MM.1S (cell line): ENCODE measurements around the gene TMEM115.

ENCODE experiments used
- DNase-seq: peaks from one replicate; pipeline ENCODE4 v3.0.0-alpha.2; 2015
- H2AFZ ChIP-seq: fragments of 300-600 bp; sonication (generic); 2 replicates; pipeline ENCODE4 v1.6.0; 2016; ENCODE audit warnings: antibody characterized with exemption, low read length
- H3F3A ChIP-seq: fragments of 300-600 bp; sonication (generic); 2 replicates; pipeline ENCODE4 v1.6.1; 2016; ENCODE audit warnings: mild to moderate bottlenecking, antibody characterized with exemption, low read length, moderate library complexity, mixed read lengths; ENCODE audit not compliant: insufficient read depth
- H3K27ac ChIP-seq: fragments of 300-600 bp; sonication (generic); 2 replicates; pipeline ENCODE4 v1.5.1; 2016; ENCODE audit warnings: mild to moderate bottlenecking, low read length
- H3K27me3 ChIP-seq: fragments of 300-600 bp; sonication (generic); replicated peaks from 2 replicates; pipeline ENCODE4 v1.6.0; 2016; ENCODE audit warnings: low read length; ENCODE audit not compliant: insufficient read depth
- H3K36me3 ChIP-seq: fragments of 300-600 bp; sonication (generic); replicated peaks from 2 replicates; pipeline ENCODE4 v1.6.1; 2016; ENCODE audit warnings: mild to moderate bottlenecking, low read length, mixed read lengths; ENCODE audit not compliant: insufficient read depth
- H3K4me1 ChIP-seq: fragments of 300-600 bp; sonication (generic); 2 replicates; pipeline ENCODE4 v1.6.1; 2016; ENCODE audit warnings: low read length, mixed read lengths
- H3K4me2 ChIP-seq: fragments of 300-600 bp; sonication (generic); 2 replicates; pipeline ENCODE4 v1.6.0; 2016; ENCODE audit warnings: low read depth, low read length
- H3K4me3 ChIP-seq: fragments of 300-600 bp; sonication (generic); 2 replicates; pipeline ENCODE4 v1.5.1; 2016; ENCODE audit warnings: low read length, mixed read lengths
- H3K79me2 ChIP-seq: fragments of 300-600 bp; sonication (generic); 2 replicates; pipeline ENCODE4 v1.6.1; 2016; ENCODE audit warnings: mixed run types, low read length, mixed read lengths
- H3K9ac ChIP-seq: fragments of 300-600 bp; sonication (generic); 2 replicates; pipeline ENCODE4 v1.6.1; 2016; ENCODE audit warnings: low read length, mixed read lengths
- H3K9me2 ChIP-seq: fragments of 300-600 bp; sonication (generic); replicated peaks from 2 replicates; pipeline ENCODE4 v1.6.1; 2016; ENCODE audit warnings: mild to moderate bottlenecking, low read length, mixed read lengths; ENCODE audit not compliant: insufficient read depth
- H3K9me3 ChIP-seq: fragments of 300-600 bp; sonication (generic); replicated peaks from 2 replicates; pipeline ENCODE4 v1.6.1; 2016; ENCODE audit warnings: mild to moderate bottlenecking, low read length, mixed read lengths; ENCODE audit not compliant: insufficient read depth
- H4K20me1 ChIP-seq: fragments of 300-600 bp; sonication (generic); 2 replicates; pipeline ENCODE4 v1.6.1; 2016; ENCODE audit warnings: mild to moderate bottlenecking, low read length, moderate library complexity, mixed read lengths; ENCODE audit not compliant: insufficient read depth
- EZH2 ChIP-seq: fragments of 300-600 bp; sonication (generic); optimal IDR thresholded peaks from 2 replicates; pipeline ENCODE3; 2017; ENCODE audit warnings: low read depth, mild to moderate bottlenecking, antibody characterized with exemption, low read length, mixed read lengths
- EZH2phosphoT487 ChIP-seq: fragments of 300-600 bp; sonication (generic); IDR thresholded peaks from 2 replicates; pipeline ENCODE4 v1.6.1; 2018; ENCODE audit warnings: antibody characterized with exemption, low read length
- TF ChIP-seq, protein P1 (sequence below): fragments of 300-600 bp; sonication (generic); IDR thresholded peaks from 2 replicates; pipeline ENCODE4 v1.5.1; 2016; ENCODE audit warnings: antibody characterized with exemption, low read length, mixed read lengths

TMEM115 gene

DNA sequence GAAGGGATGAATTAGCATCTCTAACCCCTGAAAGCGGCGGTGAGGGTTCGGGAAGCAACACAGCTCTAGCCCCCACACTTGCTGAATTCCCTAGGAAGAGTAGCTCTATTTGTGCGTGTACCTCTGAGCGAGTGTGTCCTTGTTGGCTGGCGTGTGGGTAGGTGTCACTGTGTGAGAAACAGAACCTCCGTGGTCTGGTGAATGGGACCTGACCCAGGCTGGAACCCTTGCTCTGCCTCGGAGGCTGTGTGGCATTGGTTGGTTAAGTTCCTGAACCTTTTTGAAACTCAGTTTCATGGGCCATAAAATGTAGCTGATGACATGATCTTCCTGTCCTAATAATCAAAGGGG is 414 bp upstream of the TMEM115 start:
- peaks cover 46% of the 10 kb centered on the region for H3K79me2 ChIP-seq
- H3K27me3 ChIP-seq, result no peaks in the 10 kb centered on the region
- TF ChIP-seq EZH2 (no peak), EZH2phosphoT487 (no peak)
- TF ChIP-seq, protein P1, sequence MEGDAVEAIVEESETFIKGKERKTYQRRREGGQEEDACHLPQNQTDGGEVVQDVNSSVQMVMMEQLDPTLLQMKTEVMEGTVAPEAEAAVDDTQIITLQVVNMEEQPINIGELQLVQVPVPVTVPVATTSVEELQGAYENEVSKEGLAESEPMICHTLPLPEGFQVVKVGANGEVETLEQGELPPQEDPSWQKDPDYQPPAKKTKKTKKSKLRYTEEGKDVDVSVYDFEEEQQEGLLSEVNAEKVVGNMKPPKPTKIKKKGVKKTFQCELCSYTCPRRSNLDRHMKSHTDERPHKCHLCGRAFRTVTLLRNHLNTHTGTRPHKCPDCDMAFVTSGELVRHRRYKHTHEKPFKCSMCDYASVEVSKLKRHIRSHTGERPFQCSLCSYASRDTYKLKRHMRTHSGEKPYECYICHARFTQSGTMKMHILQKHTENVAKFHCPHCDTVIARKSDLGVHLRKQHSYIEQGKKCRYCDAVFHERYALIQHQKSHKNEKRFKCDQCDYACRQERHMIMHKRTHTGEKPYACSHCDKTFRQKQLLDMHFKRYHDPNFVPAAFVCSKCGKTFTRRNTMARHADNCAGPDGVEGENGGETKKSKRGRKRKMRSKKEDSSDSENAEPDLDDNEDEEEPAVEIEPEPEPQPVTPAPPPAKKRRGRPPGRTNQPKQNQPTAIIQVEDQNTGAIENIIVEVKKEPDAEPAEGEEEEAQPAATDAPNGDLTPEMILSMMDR, result no peak
- no peaks in the 10 kb centered on the region for H3F3A ChIP-seq
- H3K27ac ChIP-seq, result no peak overlapping the region
- H4K20me1 ChIP-seq, result no peaks in the 10 kb centered on the region
- no peaks in the 10 kb centered on the region for H3K9me3 ChIP-seq
- H3K9ac ChIP-seq, result no peak overlapping the region
- peak overlapping the region; percentile 95 for H2AFZ ChIP-seq
- peaks cover 11% of the 10 kb centered on the region; the same call in 1 of the 2 replicates for H3K36me3 ChIP-seq
- H3K9me2 ChIP-seq, result no peaks in the 10 kb centered on the region
- no peak for DNase-seq
- H3K4me1 ChIP-seq, result peaks cover 29% of the 10 kb centered on the region
- peak overlapping the region; percentile 91 for H3K4me3 ChIP-seq
- H3K4me2 ChIP-seq, result peak overlapping the region; percentile 91

- no peak for TF ChIP-seq EZH2phosphoT487
- TF ChIP-seq, protein P1, result no peak
- Histone ChIP-seq H3F3A (no peaks in the 10 kb centered on the region), H3K9me2 (no peaks in the 10 kb centered on the region), H3K27me3 (no peaks in the 10 kb centered on the region), H3K4me3 (peak overlapping the region; percentile 91), H3K4me1 (peaks cover 29% of the 10 kb centered on the region), H2AFZ (no peak overlapping the region), H3K4me2 (peak overlapping the region; percentile 87), H3K9me3 (no peaks in the 10 kb centered on the region), H3K27ac (no peak overlapping the region), H3K36me3 (peaks cover 11% of the 10 kb centered on the region; the same call in 1 of the 2 replicates), H4K20me1 (no peaks in the 10 kb centered on the region), H3K9ac (peak overlapping the region; percentile 90), H3K79me2 (peaks cover 57% of the 10 kb centered on the region)
- no peak for DNase-seq
These were observed 888 bp downstream of the TMEM115 start for GRCh38 chr3:50358355-50358910.

DNA sequence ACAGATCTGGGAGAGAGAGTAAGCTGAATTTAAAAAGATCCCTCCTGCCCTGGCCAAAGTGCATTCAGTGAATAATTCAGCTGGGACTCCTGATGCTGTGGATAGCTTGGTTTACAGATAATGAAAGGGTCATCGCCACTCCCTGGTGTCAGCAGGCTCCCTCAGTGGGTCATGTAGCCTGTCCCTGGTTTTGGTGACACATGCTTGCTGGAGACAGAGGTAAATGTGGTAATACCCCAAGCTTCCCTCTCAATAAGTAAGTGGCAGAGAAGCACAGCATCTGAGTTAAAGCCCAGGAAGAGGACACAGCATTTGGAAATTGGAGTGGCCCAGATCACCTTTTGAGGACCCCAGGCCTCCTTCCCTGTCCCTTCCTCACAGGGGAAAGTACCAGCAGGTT is 1.8 kb downstream of the TMEM115 start:
- no peak for TF ChIP-seq EZH2phosphoT487
- TF ChIP-seq EZH2, result no peak
- TF ChIP-seq, protein P1, result no peak
- Histone ChIP-seq H4K20me1 (no peaks in the 10 kb centered on the region), H3F3A (0 out of 2 replicates have a peak, but pooled peaks cover 6% of the 10 kb centered on the region), H3K9ac (peak overlapping the region; percentile 90; the same call in 1 of the 2 replicates), H2AFZ (no peak overlapping the region), H3K4me1 (peaks cover 29% of the 10 kb centered on the region), H3K36me3 (peaks cover 11% of the 10 kb centered on the region; the same call in 1 of the 2 replicates), H3K27me3 (no peaks in the 10 kb centered on the region), H3K4me2 (peak overlapping the region; percentile 87), H3K9me3 (no peaks in the 10 kb centered on the region), H3K9me2 (no peaks in the 10 kb centered on the region), H3K27ac (no peak overlapping the region), H3K79me2 (peaks cover 65% of the 10 kb centered on the region), H3K4me3 (peak overlapping the region; percentile 91)
- no peak for DNase-seq
